Peyer's patch (tissue), 4 donors: Measurements from ENCODE around the gene CCDC126.
"Not testable (repeated sequence)": the region's sequence is repeated elsewhere in the genome, so short reads cannot be mapped to it uniquely, and the experiment has no call there.

Experiments used
- POLR2A ChIP-seq, 2 donors: fragments of 450-650 bp; IDR thresholded peaks; one replicate each; pipeline ENCODE4 v1.5.1; 2017; ENCODE audit warnings: antibody characterized with exemption in 2 of 2, mild to moderate bottlenecking in 2 of 2, moderate library complexity in 2 of 2
- TF ChIP-seq, protein P1 (sequence below), 6 experiments: fragments of 450-650 bp in 4 of 6; fragments of 200-600 bp in 2 of 6; sonication (generic) in 1 of 6; IDR thresholded peaks; one replicate each; pipeline ENCODE4 v1.5.1; 2017 to 2019; ENCODE audit warnings: antibody characterized with exemption in 6 of 6, mild to moderate bottlenecking in 3 of 6, moderate library complexity in 1 of 6

DNA sequence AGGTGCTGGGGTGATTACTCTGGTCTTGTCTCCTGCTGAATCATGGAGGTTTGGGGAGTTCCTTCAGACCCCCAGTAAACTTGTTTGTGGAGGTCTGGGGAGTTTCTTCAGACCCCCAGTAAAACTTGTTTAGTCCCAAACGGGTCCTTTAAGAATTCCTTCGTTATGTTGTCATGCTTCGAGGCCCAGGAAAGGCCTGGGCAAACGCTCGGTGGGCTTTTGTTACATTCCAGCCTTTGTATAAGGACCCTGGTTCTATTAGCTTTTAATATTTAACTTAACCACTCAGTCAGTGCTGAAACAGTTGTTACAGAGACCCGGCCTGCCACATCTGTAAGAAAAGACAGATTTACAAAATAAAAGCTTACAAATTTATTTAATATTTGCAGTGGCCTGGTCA lies 86.9 kb downstream of the CCDC126 start:
- TF ChIP-seq, protein P1, sequence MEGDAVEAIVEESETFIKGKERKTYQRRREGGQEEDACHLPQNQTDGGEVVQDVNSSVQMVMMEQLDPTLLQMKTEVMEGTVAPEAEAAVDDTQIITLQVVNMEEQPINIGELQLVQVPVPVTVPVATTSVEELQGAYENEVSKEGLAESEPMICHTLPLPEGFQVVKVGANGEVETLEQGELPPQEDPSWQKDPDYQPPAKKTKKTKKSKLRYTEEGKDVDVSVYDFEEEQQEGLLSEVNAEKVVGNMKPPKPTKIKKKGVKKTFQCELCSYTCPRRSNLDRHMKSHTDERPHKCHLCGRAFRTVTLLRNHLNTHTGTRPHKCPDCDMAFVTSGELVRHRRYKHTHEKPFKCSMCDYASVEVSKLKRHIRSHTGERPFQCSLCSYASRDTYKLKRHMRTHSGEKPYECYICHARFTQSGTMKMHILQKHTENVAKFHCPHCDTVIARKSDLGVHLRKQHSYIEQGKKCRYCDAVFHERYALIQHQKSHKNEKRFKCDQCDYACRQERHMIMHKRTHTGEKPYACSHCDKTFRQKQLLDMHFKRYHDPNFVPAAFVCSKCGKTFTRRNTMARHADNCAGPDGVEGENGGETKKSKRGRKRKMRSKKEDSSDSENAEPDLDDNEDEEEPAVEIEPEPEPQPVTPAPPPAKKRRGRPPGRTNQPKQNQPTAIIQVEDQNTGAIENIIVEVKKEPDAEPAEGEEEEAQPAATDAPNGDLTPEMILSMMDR (IDR thresholded peaks at IDR 0.05), result not testable (repeated sequence)
- not testable (repeated sequence) for TF ChIP-seq POLR2A (IDR thresholded peaks at IDR 0.05)
